B cell (primary cell): ENCODE results near the gene SLC16A1. TPM values are rescaled to one million over a fixed set of nuclear protein-coding genes. Genes with fewer than 3 reads are reported as not detected.
"Not testable (repeated sequence)": the region's sequence is repeated elsewhere in the genome, so short reads cannot be mapped to it uniquely, and the experiment has no call there.

Experiments
- ATAC-seq: fragments of 200-7000 bp; cut with Tn5 transposase; one replicate; pipeline ENCODE4 v1.10.0; 2021; ENCODE audit warnings: low read depth, mild to moderate bottlenecking, moderate number of reproducible peaks, moderate library complexity
- CTCF ChIA-PET: fragments of 350-600 bp; sonication (Branson Sonifier 250); formaldehyde crosslinking; loops from one replicate; lab custom pipeline; 2021; ENCODE audit warnings: antibody characterized with exemption, inconsistent platforms; lab: Charles Lee
- POLR2A ChIA-PET: fragments of 350-600 bp; sonication (Branson Sonifier 250); formaldehyde crosslinking; loops from one replicate; lab custom pipeline; 2021; ENCODE audit warnings: antibody characterized with exemption; lab: Charles Lee
- DNase-seq: peaks from one replicate; pipeline ENCODE4 v3.0.0; 2013
- H2AFZ ChIP-seq: 2 replicates; pipeline ENCODE4 v1.6.1; 2012; ENCODE audit warnings: mild to moderate bottlenecking, low read depth, low read length; ENCODE audit not compliant: insufficient read depth, poor library complexity, severe bottlenecking
- H3K27ac ChIP-seq, 2 donors: 1 replicate in 1 of 2; 2 replicates in 1 of 2; pipeline ENCODE4 v1.5.1; 2012 to 2013; ENCODE audit warnings: low read length in 2 of 2, mild to moderate bottlenecking in 2 of 2, moderate library complexity in 1 of 2
- H3K27me3 ChIP-seq, 4 experiments: fragments of 200-600 bp in 1 of 4; sonication (generic) in 1 of 4; replicated peaks in 1 of 4; 1 replicate in 2 of 4; 2 replicates in 2 of 4; pipeline versions ENCODE4 v1.6.1 to v1.7.0; 2013 to 2016; ENCODE audit warnings: low read length in 3 of 4, mild to moderate bottlenecking in 2 of 4, mixed read lengths in 1 of 4, moderate library complexity in 1 of 4; ENCODE audit not compliant: insufficient read depth in 4 of 4, control insufficient read depth in 3 of 4; ENCODE audit errors: control extremely low read depth in 1 of 4
- H3K36me3 ChIP-seq, 2 experiments: replicated peaks in 1 of 2; 1 replicate in 1 of 2; 2 replicates in 1 of 2; pipeline versions ENCODE4 v1.6.1 to v1.7.1; 2013; ENCODE audit warnings: low read length in 1 of 2; ENCODE audit not compliant: insufficient read depth in 2 of 2, control insufficient read depth in 1 of 2; ENCODE audit errors: control extremely low read depth in 1 of 2, extremely low read depth in 1 of 2
- H3K4me1 ChIP-seq, 2 donors: fragments of 200-600 bp in 1 of 2; sonication (generic) in 1 of 2; 1 replicate in 1 of 2; 2 replicates in 1 of 2; pipeline versions ENCODE4 v1.5.1 to v1.6.1; 2013 to 2017; ENCODE audit warnings: low read length in 2 of 2; ENCODE audit not compliant: control insufficient read depth in 2 of 2, insufficient read depth in 2 of 2
- H3K4me2 ChIP-seq: replicated peaks from 2 replicates; pipeline ENCODE3; 2012; ENCODE audit warnings: mild to moderate bottlenecking, low read depth, low read length; ENCODE audit not compliant: poor library complexity, severe bottlenecking
- H3K4me3 ChIP-seq, 5 experiments: fragments of 200-600 bp in 1 of 5; sonication (generic) in 1 of 5; 1 replicate in 3 of 5; 2 replicates in 2 of 5; pipeline versions ENCODE4 v1.5.1 to v1.7.0; 2011 to 2016; ENCODE audit warnings: low read length in 4 of 5, mild to moderate bottlenecking in 4 of 5, low read depth in 2 of 5, control low read depth in 1 of 5, moderate library complexity in 1 of 5; ENCODE audit not compliant: insufficient read depth in 1 of 5; ENCODE audit errors: control extremely low read depth in 1 of 5, extremely low read depth in 1 of 5
- H3K79me2 ChIP-seq: fragments of 200-600 bp; sonication (generic); one replicate; pipeline ENCODE4 v1.6.0; 2016; ENCODE audit warnings: low read length; ENCODE audit not compliant: control insufficient read depth, insufficient read depth
- H3K9ac ChIP-seq: fragments of 200-600 bp; sonication (generic); 2 replicates; pipeline ENCODE4 v1.6.1; 2017; ENCODE audit warnings: mild to moderate bottlenecking, low read length, moderate library complexity
- H3K9me3 ChIP-seq, 3 donors: one replicate each; pipeline versions ENCODE4 v1.6.1 to v1.7.1; 2013; ENCODE audit warnings: low read length in 2 of 3; ENCODE audit not compliant: control insufficient read depth in 2 of 3, insufficient read depth in 1 of 3; ENCODE audit errors: control extremely low read depth in 1 of 3
- H4K20me1 ChIP-seq: 2 replicates; pipeline ENCODE4 v1.6.0; 2012; ENCODE audit warnings: mild to moderate bottlenecking, low read length; ENCODE audit not compliant: insufficient read depth, control insufficient read depth, poor library complexity, severe bottlenecking
- H3K27ac Mint-ChIP-seq: one replicate; pipeline ENCODE4 v1.8.0; 2021; ENCODE audit warnings: mixed read lengths
- H3K27me3 Mint-ChIP-seq: one replicate; pipeline ENCODE4 v1.8.0; 2021; ENCODE audit warnings: mixed read lengths
- H3K4me1 Mint-ChIP-seq: one replicate; pipeline ENCODE4 v1.8.0; 2021; ENCODE audit warnings: mixed read lengths
- H3K4me3 Mint-ChIP-seq: one replicate; pipeline ENCODE4 v1.8.0; 2021; ENCODE audit warnings: mixed read lengths
- H3K9me3 Mint-ChIP-seq: one replicate; pipeline ENCODE4 v1.8.0; 2022; ENCODE audit warnings: mixed read lengths; ENCODE audit not compliant: insufficient read depth
- EZH2 ChIP-seq: IDR thresholded peaks from 2 replicates; pipeline ENCODE4 v1.6.1; 2012; ENCODE audit warnings: borderline replicate concordance, low read depth, mild to moderate bottlenecking, moderate library complexity, low read length; ENCODE audit not compliant: insufficient read depth, poor library complexity, severe bottlenecking
- WGBS: methylation state at CpG from one replicate; pipeline ENCODE4 v1.1.5; 2013; ENCODE audit warnings: missing lambda C conversion rate; ENCODE audit not compliant: insufficient coverage; 5-methylcytosine and 5-hydroxymethylcytosine counted together
- intact Hi-C: fragments of 100-400 bp; cut with micrococcal nuclease; formaldehyde crosslinking; loops from one replicate; pipeline ENCODE4 v1.10.0; 2022
- polyA plus RNA-seq: library from polyadenylated mRNA; depleted of rRNA; stranded (reverse); fragments of >200 nt; gene quantifications from 2 replicates; pipeline ENCODE4 v1.2.3, GENCODE V29; 2012
- total RNA-seq, 2 donors: library from RNA; stranded (reverse); fragments of 120-200 nt in 1 of 2; gene quantifications; 1 replicate in 1 of 2; 2 replicates in 1 of 2; pipeline versions ENCODE4 v1.2.3 to v1.2.4, GENCODE V29; 2013 to 2022
- TF ChIP-seq, protein P1 (sequence below): fragments of 200-600 bp; IDR thresholded peaks from one replicate; pipeline ENCODE4 v1.8.0; 2022; ENCODE audit warnings: antibody characterized with exemption, mild to moderate bottlenecking

The SLC16A1 gene
- total and polyA plus RNA-seq, 2 donors (not counting 1 experiment from before 2014, with no cell fraction given), result 2.1 to 13.0 TPM

DNA sequence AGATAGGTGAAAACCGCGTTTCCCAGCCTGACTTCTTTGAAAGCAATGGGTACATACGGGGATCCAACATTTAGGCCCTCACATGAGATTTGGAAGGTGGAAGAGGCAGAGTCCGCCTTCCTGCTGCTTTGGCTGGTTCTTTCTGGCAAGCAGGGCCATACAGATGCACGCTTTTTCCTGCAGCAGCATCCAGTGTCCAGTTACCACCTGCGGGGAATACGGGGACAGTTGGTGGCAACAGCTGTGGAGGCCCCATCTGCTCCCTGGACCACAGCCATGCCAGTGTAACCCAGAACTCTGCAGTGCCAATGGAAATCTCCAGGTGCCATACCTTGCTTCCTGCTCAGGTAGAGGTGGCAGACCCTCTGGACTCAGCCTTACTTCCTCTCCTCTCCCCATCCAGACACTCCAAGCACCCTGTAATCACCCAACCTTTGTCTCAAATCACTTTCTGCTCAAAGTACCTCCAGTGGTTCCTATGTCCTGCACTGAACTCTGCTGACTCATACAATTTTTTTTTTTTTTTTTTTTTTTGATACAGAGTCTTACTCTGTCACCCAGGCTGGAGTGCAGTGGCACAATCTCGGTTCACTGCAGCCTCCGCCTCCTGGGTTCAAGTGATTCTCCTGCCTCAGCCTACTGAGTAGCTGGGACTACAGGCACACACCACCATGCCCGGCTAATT is 68.3 kb downstream of the SLC16A1 start:
- Mint-ChIP-seq H3K4me3 (no peak overlapping the region), H3K9me3 (no peaks in the 10 kb centered on the region), H3K4me1 (no peaks in the 10 kb centered on the region), H3K27me3 (no peaks in the 10 kb centered on the region), H3K27ac (no peak overlapping the region)
- no peaks in the 10 kb centered on the region for H3K4me1 ChIP-seq
- no peaks in the 10 kb centered on the region for H3K9me3 ChIP-seq
- no peak overlapping the region for H3K9ac ChIP-seq
- no peak overlapping the region for H2AFZ ChIP-seq
- no peaks in the 10 kb centered on the region for H3K79me2 ChIP-seq
- TF ChIP-seq, protein P1, sequence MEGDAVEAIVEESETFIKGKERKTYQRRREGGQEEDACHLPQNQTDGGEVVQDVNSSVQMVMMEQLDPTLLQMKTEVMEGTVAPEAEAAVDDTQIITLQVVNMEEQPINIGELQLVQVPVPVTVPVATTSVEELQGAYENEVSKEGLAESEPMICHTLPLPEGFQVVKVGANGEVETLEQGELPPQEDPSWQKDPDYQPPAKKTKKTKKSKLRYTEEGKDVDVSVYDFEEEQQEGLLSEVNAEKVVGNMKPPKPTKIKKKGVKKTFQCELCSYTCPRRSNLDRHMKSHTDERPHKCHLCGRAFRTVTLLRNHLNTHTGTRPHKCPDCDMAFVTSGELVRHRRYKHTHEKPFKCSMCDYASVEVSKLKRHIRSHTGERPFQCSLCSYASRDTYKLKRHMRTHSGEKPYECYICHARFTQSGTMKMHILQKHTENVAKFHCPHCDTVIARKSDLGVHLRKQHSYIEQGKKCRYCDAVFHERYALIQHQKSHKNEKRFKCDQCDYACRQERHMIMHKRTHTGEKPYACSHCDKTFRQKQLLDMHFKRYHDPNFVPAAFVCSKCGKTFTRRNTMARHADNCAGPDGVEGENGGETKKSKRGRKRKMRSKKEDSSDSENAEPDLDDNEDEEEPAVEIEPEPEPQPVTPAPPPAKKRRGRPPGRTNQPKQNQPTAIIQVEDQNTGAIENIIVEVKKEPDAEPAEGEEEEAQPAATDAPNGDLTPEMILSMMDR, result no peak
- TF ChIP-seq EZH2, result no peak
- ATAC-seq (no peak), DNase-seq (no peak)
- intact Hi-C loops, result no loop called here
- no peak overlapping the region for H3K27ac ChIP-seq
- WGBS, result 91% methylated on average over 8 of the region's 10 CpGs
- ChIA-PET POLR2A (no interaction called here), CTCF (no interaction called here)
- no peaks in the 10 kb centered on the region for H3K27me3 ChIP-seq
- H3K4me3 ChIP-seq, result no peak overlapping the region
- H3K36me3 ChIP-seq, result no peaks in the 10 kb centered on the region
- H4K20me1 ChIP-seq, result no peaks in the 10 kb centered on the region
- H3K4me2 ChIP-seq, result no peak overlapping the region

DNA sequence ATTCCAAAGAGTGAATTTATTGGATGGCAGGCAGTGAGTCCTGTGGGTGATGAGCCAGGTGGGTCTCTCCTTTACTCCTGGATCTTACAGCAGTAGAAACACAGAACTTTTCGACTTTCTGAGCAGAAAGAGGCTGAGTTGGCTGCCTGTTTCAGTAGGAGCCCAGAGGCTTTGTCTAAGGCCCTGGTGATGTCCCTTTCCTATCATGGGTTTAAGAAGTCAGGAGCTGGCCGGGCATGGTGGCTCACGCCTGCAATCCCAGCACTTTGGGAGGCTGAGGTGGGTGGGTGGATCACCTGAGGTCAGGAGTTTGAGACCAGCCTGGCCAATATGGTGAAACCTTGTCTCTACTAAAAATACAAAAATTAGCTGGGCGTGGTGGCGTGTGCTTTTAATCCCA is 71.0 kb downstream of the SLC16A1 start:
- H3K4me3 Mint-ChIP-seq, H3K27ac Mint-ChIP-seq, H4K20me1 ChIP-seq, H3K9me3 Mint-ChIP-seq, H2AFZ ChIP-seq, H3K27me3 ChIP-seq, H3K4me1 Mint-ChIP-seq, DNase-seq, H3K9ac ChIP-seq, H3K4me2 ChIP-seq, ATAC-seq, H3K79me2 ChIP-seq, H3K36me3 ChIP-seq, H3K4me1 ChIP-seq, H3K27ac ChIP-seq, POLR2A ChIA-PET, H3K4me3 ChIP-seq, H3K27me3 Mint-ChIP-seq, H3K9me3 ChIP-seq: not testable (repeated sequence)
- 96% methylated on average over 3 of the region's 5 CpGs for WGBS
- CTCF ChIA-PET, result interaction anchor here (0.8 to 1.5 kb wide), 2 partner anchors 10 to 158 kb away, joined by 3 to 4 read pairs; no protein-coding TSS in a partner anchor
- intact Hi-C loops, result loop anchor here (5.0 kb wide), 1 partner anchor 168 kb away; the partner anchor contains the start of gene PPM1J
